GM19193 (cell line): ENCODE measurements around the gene STAM.

ENCODE experiments used
- POLR2A ChIP-seq: IDR thresholded peaks from 4 replicates; pipeline ENCODE4 v1.6.1; 2011; ENCODE audit not compliant: insufficient read depth, insufficient read length; ENCODE audit errors: extremely low read depth

Gene STAM

GRCh38 chr10:17643755-17644484, at the start of gene STAM:
STAM (plus strand) TSS chr10:17644151; CDS start chr10:17644340, 189 bp downstream.
- TF ChIP-seq POLR2A = peak; percentile 79

- TF ChIP-seq POLR2A = no peak
Observed at GRCh38 chr10:17597386-17597785, 46.6 kb upstream of the STAM start.

GRCh38 chr10:17599089-17599488, 44.9 kb upstream of the STAM start:
- no peak for TF ChIP-seq POLR2A

GRCh38 chr10:17605936-17606335, 38.0 kb upstream of the STAM start:
- no peak for TF ChIP-seq POLR2A

GRCh38 chr10:17606547-17607040, 37.4 kb upstream of the STAM start:
- no peak for TF ChIP-seq POLR2A

GRCh38 chr10:17607060-17607459, 36.9 kb upstream of the STAM start:
- no peak for TF ChIP-seq POLR2A

GRCh38 chr10:17607603-17608332, 36.2 kb upstream of the STAM start:
- no peak for TF ChIP-seq POLR2A

- TF ChIP-seq POLR2A = no peak
Observed at GRCh38 chr10:17609523-17610079, 34.4 kb upstream of the STAM start.

- TF ChIP-seq POLR2A = no peak
Observed at GRCh38 chr10:17616403-17617030, 27.4 kb upstream of the STAM start.

- peak; percentile 52 for TF ChIP-seq POLR2A
Observed at GRCh38 chr10:17617031-17617911, 26.7 kb upstream of the STAM start, which contains the start of gene HACD1. HACD1 (minus strand) TSS chr10:17617374; CDS start chr10:17617339, 35 bp downstream.

- TF ChIP-seq POLR2A = no peak
Observed at GRCh38 chr10:17622061-17622460, 21.9 kb upstream of the STAM start.

- no peak for TF ChIP-seq POLR2A
Observed at GRCh38 chr10:17624996-17625395, 19.0 kb upstream of the STAM start.

GRCh38 chr10:17626656-17627055, 17.3 kb upstream of the STAM start:
- TF ChIP-seq POLR2A = no peak

GRCh38 chr10:17633353-17633752, 10.6 kb upstream of the STAM start:
- TF ChIP-seq POLR2A = no peak
